A673 (cell line): Measurements from ENCODE around the gene MYO5A. TPM values are rescaled to one million over a fixed set of nuclear protein-coding genes. Genes with fewer than 3 reads are reported as not detected.

Source experiments
- BruUV-seq: library from RNA; stranded (reverse); fragments of 400-500 nt; replicated peaks from 2 replicates; lab custom pipeline; 2021; lab: Mats Ljungman, UMichigan
- CTCF ChIA-PET: fragments of 300-600 bp; sonication (Branson Sonifier 250); formaldehyde crosslinking; loops from one replicate; lab custom pipeline; 2022; ENCODE audit warnings: antibody characterized with exemption; lab: Charles Lee
- POLR2A ChIA-PET: fragments of 300-600 bp; sonication (Branson Sonifier 250); formaldehyde crosslinking; loops from one replicate; lab custom pipeline; 2022; ENCODE audit warnings: antibody characterized with exemption; ENCODE audit not compliant: low non-redundant PET; lab: Charles Lee
- DNase-seq: peaks from one replicate; pipeline ENCODE4 v3.0.0-alpha.2; 2015; ENCODE audit warnings: low spot score
- H3K27ac ChIP-seq: fragments of 200-600 bp; sonication (generic); 2 replicates; pipeline ENCODE4 v1.5.1; 2016; ENCODE audit warnings: mixed run types, low read depth, mild to moderate bottlenecking, mixed read lengths, antibody characterized with exemption, low read length; ENCODE audit not compliant: poor library complexity, severe bottlenecking
- H3K27me3 ChIP-seq: fragments of 200-600 bp; sonication (generic); replicated peaks from 2 replicates; pipeline ENCODE4 v1.6.1; 2017; ENCODE audit warnings: mixed run types, low read depth, mild to moderate bottlenecking, mixed read lengths, antibody characterized with exemption, low read length; ENCODE audit not compliant: insufficient read depth, poor library complexity
- H3K36me3 ChIP-seq: fragments of 200-600 bp; sonication (generic); 2 replicates; pipeline ENCODE4 v1.6.1; 2016; ENCODE audit warnings: mixed run types, mild to moderate bottlenecking, mixed read lengths, antibody characterized with exemption, low read length; ENCODE audit not compliant: insufficient read depth, poor library complexity, severe bottlenecking
- H3K4me1 ChIP-seq: fragments of 200-600 bp; sonication (generic); 2 replicates; pipeline ENCODE4 v1.6.1; 2017; ENCODE audit warnings: mixed run types, mild to moderate bottlenecking, mixed read lengths, antibody characterized with exemption, low read length; ENCODE audit not compliant: insufficient read depth, poor library complexity, severe bottlenecking
- H3K4me3 ChIP-seq: fragments of 200-600 bp; sonication (generic); 2 replicates; pipeline ENCODE4 v1.5.1; 2016; ENCODE audit warnings: low read depth, mixed run types, mild to moderate bottlenecking, mixed read lengths, low read length; ENCODE audit not compliant: poor library complexity, severe bottlenecking
- H3K9me3 ChIP-seq: fragments of 200-600 bp; sonication (generic); 2 replicates; pipeline ENCODE4 v1.6.1; 2016; ENCODE audit warnings: mixed run types, low read depth, mild to moderate bottlenecking, mixed read lengths, antibody characterized with exemption, low read length; ENCODE audit not compliant: poor library complexity, severe bottlenecking
- EZH2 ChIP-seq: fragments of 200-600 bp; sonication (generic); IDR thresholded peaks from 2 replicates; pipeline ENCODE4 v1.6.1; 2017; ENCODE audit warnings: borderline replicate concordance, low read depth, mild to moderate bottlenecking, mixed read lengths, antibody characterized with exemption, low read length; ENCODE audit not compliant: poor library complexity, severe bottlenecking
- intact Hi-C: fragments of 100-400 bp; cut with micrococcal nuclease; formaldehyde crosslinking; loops from one replicate; pipeline ENCODE4 v1.10.0; 2022; ENCODE audit not compliant: unreplicated experiment
- total RNA-seq: library from RNA; stranded (reverse); gene quantifications from 2 replicates; pipeline ENCODE4 v1.2.3, GENCODE V29; 2021
- TF ChIP-seq, protein P1 (sequence below): fragments of 300-800, 200-600 bp; sonication (generic); conservative IDR thresholded peaks from 2 replicates; pipeline ENCODE4 v1.5.1; 2017; ENCODE audit warnings: low read depth, mild to moderate bottlenecking, antibody characterized with exemption, low read length, moderate library complexity, mixed read lengths

MYO5A gene
- total RNA-seq, 1 experiment from 2014 or later: 16.8 TPM

GRCh38 chr15:52295421-52296001 is 233.2 kb downstream of the MYO5A start, which contains the start of gene MYO5C:
MYO5C (minus strand) TSS chr15:52295804; CDS start chr15:52295636, 168 bp downstream.
- no peak for DNase-seq
- Histone ChIP-seq H3K27ac (no peak within 1 kb of the TSS), H3K27me3 (peaks cover 44% of the 10 kb centered on the region), H3K36me3 (no peaks in the 10 kb centered on the region), H3K4me3 (peak within 1 kb of the TSS; percentile 19), H3K9me3 (no peaks in the 10 kb centered on the region), H3K4me1 (no peaks in the 10 kb centered on the region)
- TF ChIP-seq, protein P1, sequence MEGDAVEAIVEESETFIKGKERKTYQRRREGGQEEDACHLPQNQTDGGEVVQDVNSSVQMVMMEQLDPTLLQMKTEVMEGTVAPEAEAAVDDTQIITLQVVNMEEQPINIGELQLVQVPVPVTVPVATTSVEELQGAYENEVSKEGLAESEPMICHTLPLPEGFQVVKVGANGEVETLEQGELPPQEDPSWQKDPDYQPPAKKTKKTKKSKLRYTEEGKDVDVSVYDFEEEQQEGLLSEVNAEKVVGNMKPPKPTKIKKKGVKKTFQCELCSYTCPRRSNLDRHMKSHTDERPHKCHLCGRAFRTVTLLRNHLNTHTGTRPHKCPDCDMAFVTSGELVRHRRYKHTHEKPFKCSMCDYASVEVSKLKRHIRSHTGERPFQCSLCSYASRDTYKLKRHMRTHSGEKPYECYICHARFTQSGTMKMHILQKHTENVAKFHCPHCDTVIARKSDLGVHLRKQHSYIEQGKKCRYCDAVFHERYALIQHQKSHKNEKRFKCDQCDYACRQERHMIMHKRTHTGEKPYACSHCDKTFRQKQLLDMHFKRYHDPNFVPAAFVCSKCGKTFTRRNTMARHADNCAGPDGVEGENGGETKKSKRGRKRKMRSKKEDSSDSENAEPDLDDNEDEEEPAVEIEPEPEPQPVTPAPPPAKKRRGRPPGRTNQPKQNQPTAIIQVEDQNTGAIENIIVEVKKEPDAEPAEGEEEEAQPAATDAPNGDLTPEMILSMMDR: no peak
- TF ChIP-seq EZH2: peak; percentile 60
- no TSS peak for BruUV-seq
- intact Hi-C loops: no loop called here
- ChIA-PET POLR2A (no interaction called here), CTCF (no interaction called here)

GRCh38 chr15:52294881-52295420 is 233.7 kb downstream of the MYO5A start:
- Histone ChIP-seq H3K4me1 (no peaks in the 10 kb centered on the region), H3K36me3 (no peaks in the 10 kb centered on the region), H3K9me3 (no peaks in the 10 kb centered on the region), H3K4me3 (peak overlapping the region; percentile 19), H3K27ac (no peak overlapping the region), H3K27me3 (peaks cover 44% of the 10 kb centered on the region)
- POLR2A ChIA-PET: no interaction called here
- intact Hi-C loops: no loop called here
- no TSS peak for BruUV-seq
- TF ChIP-seq, protein P1: no peak
- no peak for TF ChIP-seq EZH2
- CTCF ChIA-PET: no interaction called here
- DNase-seq: no peak

DNA sequence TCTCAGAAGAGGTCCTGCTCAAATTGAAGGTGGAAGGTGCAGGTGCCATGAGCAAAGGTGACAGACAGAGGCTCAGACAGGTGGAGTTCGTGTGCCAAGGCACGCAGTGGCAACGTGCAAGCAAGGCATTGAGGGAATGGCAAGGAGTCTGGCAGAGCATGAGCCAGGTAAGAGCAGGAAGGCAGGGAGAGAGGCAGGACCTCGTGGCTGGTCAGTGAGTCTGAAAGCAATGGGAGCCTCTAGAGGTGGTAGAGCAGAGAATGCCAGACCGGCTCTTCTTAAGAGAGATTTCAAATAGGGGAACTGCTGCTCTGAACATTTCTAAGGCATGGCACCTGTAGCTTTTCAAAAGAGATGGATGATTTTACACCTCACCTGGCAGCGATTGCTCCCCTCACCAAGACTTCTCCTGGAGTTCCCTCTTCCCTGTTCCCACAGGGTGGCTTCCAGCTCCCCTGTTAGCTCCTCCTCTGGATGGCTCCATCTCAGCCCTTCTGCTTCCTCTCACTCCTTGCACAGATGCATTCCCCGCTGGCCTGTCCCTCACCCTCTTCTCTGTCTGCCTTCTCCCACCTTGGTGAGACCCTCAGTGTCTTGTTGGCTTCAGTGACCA is 235.8 kb downstream of the MYO5A start:
- Histone ChIP-seq H3K4me3 (no peak overlapping the region), H3K36me3 (no peaks in the 10 kb centered on the region), H3K27me3 (peaks cover 44% of the 10 kb centered on the region), H3K4me1 (no peaks in the 10 kb centered on the region), H3K9me3 (no peaks in the 10 kb centered on the region), H3K27ac (no peak overlapping the region)
- CTCF ChIA-PET: no interaction called here
- TF ChIP-seq, protein P1: no peak
- TF ChIP-seq EZH2: no peak
- DNase-seq: no peak
- intact Hi-C loops: no loop called here
- no TSS peak for BruUV-seq
- POLR2A ChIA-PET: no interaction called here
